NCI-H1417 treated with DMSO at 0.1 percent for 48 hours (cell line): Measurements from ENCODE around the gene MAML2.

ENCODE experiments used
- DNase-seq: peaks from one replicate; lab custom pipeline; 2025; lab: John Stamatoyannopoulos, UW

MAML2 gene

GRCh38 chr11:96155627-96156378, 187.2 kb downstream of the MAML2 start:
- DNase-seq, result no peak

- no peak for DNase-seq
These were observed 188.0 kb downstream of the MAML2 start for GRCh38 chr11:96154802-96155520.

- DNase-seq, result no peak
These were observed 190.4 kb downstream of the MAML2 start for GRCh38 chr11:96152623-96153022.

GRCh38 chr11:96151501-96151900, 191.5 kb downstream of the MAML2 start:
- DNase-seq, result no peak

- no peak for DNase-seq
These were observed 192.4 kb downstream of the MAML2 start for GRCh38 chr11:96150609-96151008.

GRCh38 chr11:96149743-96150555, 193.0 kb downstream of the MAML2 start:
- DNase-seq, result no peak

- no peak for DNase-seq
These were observed 195.0 kb downstream of the MAML2 start for GRCh38 chr11:96147906-96148486.

GRCh38 chr11:96147186-96147585, 195.8 kb downstream of the MAML2 start:
- DNase-seq, result no peak

- no peak for DNase-seq
These were observed 196.2 kb downstream of the MAML2 start for GRCh38 chr11:96146765-96147164.

GRCh38 chr11:96145163-96145585, 197.8 kb downstream of the MAML2 start:
- DNase-seq, result no peak

GRCh38 chr11:96144553-96144952, 198.4 kb downstream of the MAML2 start:
- DNase-seq, result no peak

GRCh38 chr11:96143041-96143521, 199.9 kb downstream of the MAML2 start:
- no peak for DNase-seq

GRCh38 chr11:96141626-96142025, 201.4 kb downstream of the MAML2 start:
- DNase-seq, result no peak

- no peak for DNase-seq
These were observed 203.3 kb downstream of the MAML2 start for GRCh38 chr11:96139691-96140090.

GRCh38 chr11:96137373-96137772, 205.6 kb downstream of the MAML2 start:
- DNase-seq, result no peak

- no peak for DNase-seq
These were observed 206.2 kb downstream of the MAML2 start for GRCh38 chr11:96136613-96137298.

GRCh38 chr11:96134602-96135001, 208.4 kb downstream of the MAML2 start:
- DNase-seq, result no peak

- DNase-seq, result no peak
These were observed 210.6 kb downstream of the MAML2 start for GRCh38 chr11:96132437-96132836.

GRCh38 chr11:96130061-96130620, 212.9 kb downstream of the MAML2 start:
- DNase-seq, result no peak

GRCh38 chr11:96127596-96127959, 215.4 kb downstream of the MAML2 start:
- no peak for DNase-seq

GRCh38 chr11:96126917-96127595, 215.9 kb downstream of the MAML2 start:
- DNase-seq, result no peak
